ENCODE data around the gene NOTCH4. TPM values are rescaled to one million over a fixed set of nuclear protein-coding genes. Genes with fewer than 3 reads are reported as not detected.

NOTCH4 gene
- total and polyA plus RNA-seq, 8 donors, result 3.1 to 45.2 (median 5.9) TPM

GRCh38 chr6:32177788-32178546 is 45.9 kb downstream of the NOTCH4 start, which contains the start of gene RNF5:
Gene RNF5, plus strand, starts transcription at chr6:32178405. Its CDS starts 107 bp downstream, at chr6:32178512.
- WGBS, 2 donors, result 0% methylated on average over 33 of the region's 33 CpGs
- peak within 1 kb of the TSS; percentile 28 to 88 (median 48) for H3K4me3 ChIP-seq
- peaks cover 20 to 31% (median 24%) of the 10 kb centered on the region in 3 donors for H3K4me1 ChIP-seq
- DNase-seq (peak; percentile 86 to 98 (median 95)), FAIRE-seq (peak; percentile 97), ATAC-seq (peak; percentile 79 to 88 (median 82))
- no peaks in the 10 kb centered on the region for H3K9me3 ChIP-seq
- TF ChIP-seq, protein P1, sequence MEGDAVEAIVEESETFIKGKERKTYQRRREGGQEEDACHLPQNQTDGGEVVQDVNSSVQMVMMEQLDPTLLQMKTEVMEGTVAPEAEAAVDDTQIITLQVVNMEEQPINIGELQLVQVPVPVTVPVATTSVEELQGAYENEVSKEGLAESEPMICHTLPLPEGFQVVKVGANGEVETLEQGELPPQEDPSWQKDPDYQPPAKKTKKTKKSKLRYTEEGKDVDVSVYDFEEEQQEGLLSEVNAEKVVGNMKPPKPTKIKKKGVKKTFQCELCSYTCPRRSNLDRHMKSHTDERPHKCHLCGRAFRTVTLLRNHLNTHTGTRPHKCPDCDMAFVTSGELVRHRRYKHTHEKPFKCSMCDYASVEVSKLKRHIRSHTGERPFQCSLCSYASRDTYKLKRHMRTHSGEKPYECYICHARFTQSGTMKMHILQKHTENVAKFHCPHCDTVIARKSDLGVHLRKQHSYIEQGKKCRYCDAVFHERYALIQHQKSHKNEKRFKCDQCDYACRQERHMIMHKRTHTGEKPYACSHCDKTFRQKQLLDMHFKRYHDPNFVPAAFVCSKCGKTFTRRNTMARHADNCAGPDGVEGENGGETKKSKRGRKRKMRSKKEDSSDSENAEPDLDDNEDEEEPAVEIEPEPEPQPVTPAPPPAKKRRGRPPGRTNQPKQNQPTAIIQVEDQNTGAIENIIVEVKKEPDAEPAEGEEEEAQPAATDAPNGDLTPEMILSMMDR (IDR thresholded peaks at IDR 0.05), result no peak
- H3K36me3 ChIP-seq, result no peaks in the 10 kb centered on the region
- peak within 1 kb of the TSS; percentile 86 to 96 (median 90) for H3K27ac ChIP-seq
- intact Hi-C loops (cut with DNase I), result no loop called here
- no peaks in the 10 kb centered on the region for H3K27me3 ChIP-seq

GRCh38 chr6:32177183-32177787 is 46.6 kb downstream of the NOTCH4 start:
- Histone ChIP-seq H3K36me3 (no peaks in the 10 kb centered on the region), H3K4me3 (peak overlapping the region in 3 of 4 donors; percentile 9 to 88 (median 55)), H3K9me3 (no peaks in the 10 kb centered on the region), H3K4me1 (peaks cover 20 to 31% (median 24%) of the 10 kb centered on the region in 3 donors), H3K27ac (peak overlapping the region; percentile 86 to 96 (median 90)), H3K27me3 (no peaks in the 10 kb centered on the region)
- WGBS, 2 donors, result 0 to 1% methylated on average over 20 of the region's 20 CpGs
- peak in 1 of 6 donors; percentile 40 for DNase-seq
- TF ChIP-seq, protein P1 (IDR thresholded peaks at IDR 0.05), result no peak
- peak; percentile 2 to 5 (median 3) for ATAC-seq
- FAIRE-seq, result no peak
- intact Hi-C loops (cut with DNase I), result no loop called here

- Histone ChIP-seq H3K36me3 (no peaks in the 10 kb centered on the region), H3K4me3 (peak overlapping the region in 3 of 4 donors; percentile 75 to 88 (median 79)), H3K27me3 (no peaks in the 10 kb centered on the region), H3K4me1 (peaks cover 20 to 31% (median 24%) of the 10 kb centered on the region in 3 donors), H3K27ac (peak overlapping the region; percentile 86 to 96 (median 90)), H3K9me3 (no peaks in the 10 kb centered on the region)
- intact Hi-C loops (cut with DNase I), result no loop called here
- FAIRE-seq (no peak), DNase-seq (no peak), ATAC-seq (no peak)
- TF ChIP-seq, protein P1 (IDR thresholded peaks at IDR 0.05), result no peak
- 19 to 23% methylated on average over 5 of the region's 5 CpGs for WGBS, 2 donors
Measured at GRCh38 chr6:32176476-32177182, 47.2 kb downstream of the NOTCH4 start.

GRCh38 chr6:32175711-32176475 is 48.0 kb downstream of the NOTCH4 start, which contains the start of gene AGPAT1:
Gene AGPAT1, minus strand, starts transcription at chr6:32176084. Its CDS starts 4,588 bp downstream, at chr6:32171496.
- 0 to 1% methylated on average over 21 to 27 of the region's 27 CpGs for WGBS, 2 donors
- H3K9me3 ChIP-seq, result no peaks in the 10 kb centered on the region
- no peaks in the 10 kb centered on the region for H3K36me3 ChIP-seq
- FAIRE-seq (no peak), ATAC-seq (peak; percentile 59 to 80 (median 72)), DNase-seq (peak; percentile 93 to 98 (median 96))
- peak within 1 kb of the TSS; percentile 86 to 96 (median 90) for H3K27ac ChIP-seq
- peak within 1 kb of the TSS; percentile 73 to 88 (median 77) for H3K4me3 ChIP-seq
- TF ChIP-seq, protein P1 (IDR thresholded peaks at IDR 0.05), result no peak
- H3K27me3 ChIP-seq, result no peaks in the 10 kb centered on the region
- intact Hi-C loops (cut with DNase I), result no loop called here
- H3K4me1 ChIP-seq, result peaks cover 20 to 31% (median 24%) of the 10 kb centered on the region in 3 donors

All from pancreas (tissue), 10 donors.